Trophoblast cell (in vitro differentiated cells and primary cell): Measurements from ENCODE around the gene SERPINA4.

Experiments used
- DNase-seq, 2 donors: peaks; one replicate each; pipeline ENCODE4 v3.0.0-alpha.2; 2016
- H2AFZ ChIP-seq: 2 replicates; pipeline ENCODE4 v1.6.1; 2013; ENCODE audit warnings: low read length, moderate library complexity, mild to moderate bottlenecking; ENCODE audit not compliant: insufficient read depth, poor library complexity
- H2AK5ac ChIP-seq: 2 replicates; pipeline ENCODE4 v1.6.1; 2013; ENCODE audit warnings: mild to moderate bottlenecking, low read length
- H2BK120ac ChIP-seq: 2 replicates; pipeline ENCODE4 v1.6.1; 2013; ENCODE audit warnings: low read length, mild to moderate bottlenecking, moderate library complexity; ENCODE audit not compliant: insufficient read depth, poor library complexity
- H2BK12ac ChIP-seq: 2 replicates; pipeline ENCODE4 v1.6.1; 2013; ENCODE audit warnings: mild to moderate bottlenecking, low read length, moderate library complexity
- H2BK5ac ChIP-seq: 2 replicates; pipeline ENCODE4 v1.6.1; 2013; ENCODE audit warnings: low read length, low read depth, moderate library complexity, mild to moderate bottlenecking; ENCODE audit not compliant: poor library complexity
- H3K14ac ChIP-seq: 2 replicates; pipeline ENCODE4 v1.6.1; 2013; ENCODE audit warnings: mild to moderate bottlenecking, low read length
- H3K18ac ChIP-seq: 2 replicates; pipeline ENCODE4 v1.6.1; 2013; ENCODE audit warnings: mild to moderate bottlenecking, low read length
- H3K23ac ChIP-seq: 2 replicates; pipeline ENCODE4 v1.6.1; 2013; ENCODE audit warnings: low read length
- H3K27ac ChIP-seq: 2 replicates; pipeline ENCODE4 v1.5.1; 2013; ENCODE audit warnings: low read depth, mild to moderate bottlenecking, inconsistent platforms, low read length, moderate library complexity
- H3K27me3 ChIP-seq: 2 replicates; pipeline ENCODE4 v1.6.1; 2013; ENCODE audit warnings: inconsistent platforms, mild to moderate bottlenecking, low read length, moderate library complexity; ENCODE audit not compliant: insufficient read depth
- H3K36me3 ChIP-seq, 2 experiments: 1 replicate in 1 of 2; 2 replicates in 1 of 2; pipeline ENCODE4 v1.6.1; 2013; ENCODE audit warnings: low read length in 2 of 2, mild to moderate bottlenecking in 2 of 2, moderate library complexity in 1 of 2; ENCODE audit not compliant: insufficient read depth in 2 of 2, control insufficient read depth in 1 of 2
- H3K4ac ChIP-seq: 2 replicates; pipeline ENCODE4 v1.6.1; 2013; ENCODE audit warnings: low read depth, mild to moderate bottlenecking, low read length, moderate library complexity
- H3K4me1 ChIP-seq, 2 experiments: 1 replicate in 1 of 2; 2 replicates in 1 of 2; pipeline ENCODE4 v1.6.1; 2013; ENCODE audit warnings: low read length in 2 of 2, mild to moderate bottlenecking in 2 of 2, moderate library complexity in 1 of 2; ENCODE audit not compliant: insufficient read depth in 2 of 2, control insufficient read depth in 1 of 2
- H3K4me2 ChIP-seq: 2 replicates; pipeline ENCODE4 v1.6.1; 2013; ENCODE audit warnings: inconsistent platforms, mild to moderate bottlenecking, low read length, moderate library complexity
- H3K4me3 ChIP-seq: 2 replicates; pipeline ENCODE4 v1.5.1; 2013; ENCODE audit warnings: mild to moderate bottlenecking, low read depth, low read length, inconsistent platforms
- H3K79me1 ChIP-seq: one replicate; pipeline ENCODE4 v1.6.1; 2013; ENCODE audit warnings: low read length
- H3K79me2 ChIP-seq: 2 replicates; pipeline ENCODE4 v1.6.1; 2013; ENCODE audit warnings: low read length, mild to moderate bottlenecking; ENCODE audit not compliant: control insufficient read depth, insufficient read depth, poor library complexity
- H3K9ac ChIP-seq: 2 replicates; pipeline ENCODE4 v1.6.1; 2013; ENCODE audit warnings: mild to moderate bottlenecking, low read length
- H3K9me3 ChIP-seq: 2 replicates; pipeline ENCODE4 v1.6.1; 2013; ENCODE audit warnings: low read depth, mild to moderate bottlenecking, control low read depth, inconsistent platforms, low read length; ENCODE audit not compliant: insufficient read depth
- H4K12ac ChIP-seq: 2 replicates; pipeline ENCODE4 v1.6.1; 2013; ENCODE audit warnings: low read depth, mild to moderate bottlenecking, low read length, moderate library complexity
- H4K8ac ChIP-seq: 2 replicates; pipeline ENCODE4 v1.6.1; 2013; ENCODE audit warnings: low read depth, mild to moderate bottlenecking, low read length, moderate library complexity
- H4K91ac ChIP-seq: one replicate; pipeline ENCODE4 v1.6.1; 2013; ENCODE audit warnings: low read depth, mild to moderate bottlenecking, low read length, moderate library complexity
- WGBS: extraction: QIAGEN DNeasy Blood & Tissue Kit; methylation state at CpG from one replicate; pipeline ENCODE4 v1.1.7; 2013; ENCODE audit warnings: missing lambda C conversion rate; ENCODE audit not compliant: insufficient read length, insufficient coverage; ENCODE audit errors: extremely low coverage; 5-methylcytosine and 5-hydroxymethylcytosine counted together

SERPINA4 gene

DNA sequence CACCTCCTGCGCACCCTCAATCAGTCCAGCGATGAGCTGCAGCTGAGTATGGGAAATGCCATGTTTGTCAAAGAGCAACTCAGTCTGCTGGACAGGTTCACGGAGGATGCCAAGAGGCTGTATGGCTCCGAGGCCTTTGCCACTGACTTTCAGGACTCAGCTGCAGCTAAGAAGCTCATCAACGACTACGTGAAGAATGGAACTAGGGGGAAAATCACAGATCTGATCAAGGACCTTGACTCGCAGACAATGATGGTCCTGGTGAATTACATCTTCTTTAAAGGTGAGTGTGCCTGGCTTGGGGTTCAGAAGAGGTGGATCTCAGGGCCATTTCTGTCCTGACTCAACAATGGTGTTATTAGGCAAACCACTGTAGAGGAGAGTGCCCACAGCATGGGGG lies 53.6 kb downstream of the SERPINA4 start:
- WGBS, result no CpG with 5 or more reads among the region's 7 CpGs
- no peaks in the 10 kb centered on the region for H3K79me2 ChIP-seq
- DNase-seq, result no peak

DNA sequence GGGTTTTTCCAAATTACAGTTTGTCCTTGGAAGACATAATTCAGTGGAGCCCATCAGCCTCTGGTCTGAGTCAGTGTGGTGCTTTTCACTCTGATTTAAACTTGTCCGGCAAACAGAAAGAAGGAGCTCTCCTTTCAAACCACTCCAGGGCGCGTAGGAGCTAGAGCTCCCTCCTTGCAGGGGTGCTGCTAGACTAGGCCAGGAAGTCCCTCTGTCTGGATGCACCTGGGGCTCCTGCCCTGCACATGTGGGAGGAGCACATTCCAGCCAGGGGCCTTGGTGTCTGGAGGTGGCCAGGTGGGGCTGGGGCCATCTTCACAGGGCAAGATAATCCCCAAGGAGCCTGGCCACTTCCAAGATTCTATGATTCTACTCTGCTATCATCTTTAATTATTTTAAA lies 54.0 kb downstream of the SERPINA4 start:
- no peak overlapping the region for H2BK12ac ChIP-seq
- H4K91ac ChIP-seq, result no peak overlapping the region
- H2AFZ ChIP-seq, result no peak overlapping the region
- H3K4me3 ChIP-seq, result no peak overlapping the region
- no peak overlapping the region for H3K4ac ChIP-seq
- H2BK5ac ChIP-seq, result no peak overlapping the region
- no peaks in the 10 kb centered on the region for H3K27me3 ChIP-seq
- no peaks in the 10 kb centered on the region for H3K36me3 ChIP-seq
- no peak overlapping the region for H3K4me2 ChIP-seq
- H2BK120ac ChIP-seq, result no peak overlapping the region
- WGBS, result no CpG with 5 or more reads among the region's 3 CpGs
- H3K79me2 ChIP-seq, result no peaks in the 10 kb centered on the region
- H4K12ac ChIP-seq, result no peak overlapping the region
- DNase-seq, result no peak
- no peak overlapping the region for H3K18ac ChIP-seq
- H3K9ac ChIP-seq, result no peak overlapping the region
- H4K8ac ChIP-seq, result no peak overlapping the region
- H3K79me1 ChIP-seq, result no peaks in the 10 kb centered on the region
- no peak overlapping the region for H2AK5ac ChIP-seq
- H3K4me1 ChIP-seq, result peaks cover 0 to 4% of the 10 kb centered on the region in 2 experiments
- no peak overlapping the region for H3K14ac ChIP-seq
- no peak overlapping the region for H3K27ac ChIP-seq
- H3K23ac ChIP-seq, result no peak overlapping the region
- peaks cover 14% of the 10 kb centered on the region for H3K9me3 ChIP-seq

More for the DNA sequence above, 53.6 kb downstream of the SERPINA4 start:
- Histone ChIP-seq H2BK120ac (no peak overlapping the region), H4K91ac (no peak overlapping the region), H3K27ac (no peak overlapping the region), H4K12ac (no peak overlapping the region), H3K79me1 (no peaks in the 10 kb centered on the region), H2BK12ac (no peak overlapping the region), H3K27me3 (no peaks in the 10 kb centered on the region), H2BK5ac (no peak overlapping the region), H2AFZ (no peak overlapping the region), H3K4me3 (no peak overlapping the region), H3K14ac (no peak overlapping the region), H3K18ac (no peak overlapping the region), H3K4ac (no peak overlapping the region), H3K23ac (no peak overlapping the region), H2AK5ac (no peak overlapping the region), H3K4me2 (no peak overlapping the region), H3K4me1 (peaks cover 0 to 4% of the 10 kb centered on the region in 2 experiments), H3K36me3 (no peaks in the 10 kb centered on the region), H4K8ac (no peak overlapping the region), H3K9me3 (peaks cover 12% of the 10 kb centered on the region), H3K9ac (no peak overlapping the region)

DNA sequence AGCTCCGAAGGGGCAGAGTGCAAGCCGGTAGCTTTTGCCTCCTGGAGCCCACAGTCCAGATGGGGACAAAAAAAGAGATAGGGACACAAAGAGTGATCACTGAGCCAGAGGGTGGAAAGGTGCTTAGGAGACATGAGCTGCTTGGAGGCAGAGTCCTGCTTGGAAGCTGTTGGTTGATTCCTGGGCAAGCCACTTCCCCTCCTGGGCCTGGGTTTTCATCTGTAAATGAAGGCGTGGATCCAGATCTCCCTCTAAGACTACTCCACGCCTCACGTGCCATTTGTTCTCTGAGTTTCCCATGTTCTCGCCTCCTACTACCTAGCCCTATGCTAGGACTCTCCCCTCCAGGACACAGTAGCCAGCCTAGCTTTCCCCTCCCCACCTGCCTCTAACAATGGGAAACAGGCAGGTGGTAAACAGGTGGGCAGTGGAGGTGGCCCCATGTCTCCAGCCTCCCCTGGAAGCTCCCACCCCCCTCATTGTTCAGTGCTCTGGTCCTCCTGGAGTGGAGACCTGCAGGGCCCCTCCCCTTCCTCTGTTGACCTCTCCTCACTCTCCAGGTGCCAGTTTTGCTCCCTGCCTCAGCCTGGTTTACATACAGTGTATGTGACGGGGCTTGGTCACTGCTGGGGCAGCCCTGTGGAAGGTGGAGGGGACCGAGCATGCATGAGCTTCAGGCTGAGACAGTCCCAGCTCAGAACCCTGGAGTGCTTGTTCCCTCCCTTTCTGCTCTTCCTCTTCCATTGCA lies 54.8 kb downstream of the SERPINA4 start:
- Histone ChIP-seq H3K9ac (no peak overlapping the region), H3K4ac (no peak overlapping the region), H3K79me2 (no peaks in the 10 kb centered on the region), H3K4me2 (no peak overlapping the region), H3K27ac (no peak overlapping the region), H3K36me3 (no peaks in the 10 kb centered on the region), H2BK120ac (no peak overlapping the region), H3K23ac (no peak overlapping the region), H3K79me1 (no peaks in the 10 kb centered on the region), H3K14ac (no peak overlapping the region), H2AFZ (no peak overlapping the region), H3K27me3 (no peaks in the 10 kb centered on the region), H3K18ac (no peak overlapping the region), H2BK12ac (no peak overlapping the region), H4K91ac (no peak overlapping the region), H3K9me3 (peaks cover 18% of the 10 kb centered on the region), H3K4me3 (no peak overlapping the region), H2AK5ac (no peak overlapping the region), H4K12ac (no peak overlapping the region), H3K4me1 (peaks cover 0 to 4% of the 10 kb centered on the region in 2 experiments), H2BK5ac (no peak overlapping the region), H4K8ac (no peak overlapping the region)
- WGBS, result no CpG with 5 or more reads among the region's 8 CpGs
- DNase-seq, result no peak

DNA sequence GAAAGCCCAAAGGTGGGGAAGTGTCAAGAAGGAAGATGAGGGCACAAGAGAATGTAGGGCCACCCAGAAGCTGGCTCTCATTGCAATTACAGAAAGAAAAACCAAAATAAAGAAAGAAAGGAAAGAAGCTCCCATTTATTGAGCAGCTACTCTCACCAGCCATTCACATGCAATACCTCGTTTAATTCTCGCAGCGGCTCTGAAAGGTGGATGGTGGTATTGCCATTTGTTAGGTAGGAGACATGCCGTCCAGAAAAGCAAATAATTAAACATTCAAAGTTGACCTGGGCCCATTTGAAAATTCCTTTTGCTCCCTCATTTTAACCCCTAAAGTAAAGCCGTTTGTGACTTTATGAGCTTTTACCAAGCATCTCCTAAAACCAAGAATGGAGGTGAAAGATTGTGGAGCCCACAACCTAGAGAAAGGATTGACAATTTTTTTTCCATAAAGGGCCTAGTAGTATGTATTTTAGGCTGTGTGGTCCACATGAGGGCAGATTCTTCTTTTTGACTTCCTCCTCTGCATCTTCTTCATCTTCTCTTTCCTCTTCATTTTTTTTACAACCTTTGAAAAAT lies 56.2 kb downstream of the SERPINA4 start:
- H3K23ac ChIP-seq, result no peak overlapping the region
- no peaks in the 10 kb centered on the region for H3K27me3 ChIP-seq
- H3K4me3 ChIP-seq, result no peak overlapping the region
- whole genome bisulfite sequencing, result no CpG with 5 or more reads among the region's 5 CpGs
- no peak overlapping the region for H3K9ac ChIP-seq
- H2BK12ac ChIP-seq, result no peak overlapping the region
- no peak for DNase-seq
- H4K8ac ChIP-seq, result no peak overlapping the region
- H3K27ac ChIP-seq, result no peak overlapping the region
- H3K79me1 ChIP-seq, result no peaks in the 10 kb centered on the region
- no peak overlapping the region for H3K18ac ChIP-seq
- no peaks in the 10 kb centered on the region for H3K79me2 ChIP-seq
- H3K14ac ChIP-seq, result no peak overlapping the region
- H2AFZ ChIP-seq, result no peak overlapping the region
- peaks cover 18% of the 10 kb centered on the region for H3K9me3 ChIP-seq
- no peak overlapping the region for H3K4ac ChIP-seq
- H2BK5ac ChIP-seq, result no peak overlapping the region
- no peaks in the 10 kb centered on the region for H3K36me3 ChIP-seq
- no peak overlapping the region for H3K4me2 ChIP-seq
- no peak overlapping the region for H2AK5ac ChIP-seq
- H4K91ac ChIP-seq, result no peak overlapping the region
- H4K12ac ChIP-seq, result no peak overlapping the region
- no peak overlapping the region for H2BK120ac ChIP-seq
- H3K4me1 ChIP-seq, result peaks cover 0 to 3% of the 10 kb centered on the region in 2 experiments
